Right atrium auricular region (tissue), 2 donors: Measurements from ENCODE around the gene TMEM240. TPM values are rescaled to one million over a fixed set of nuclear protein-coding genes. Genes with fewer than 3 reads are reported as not detected.
A peak's percentile ranks its signal among the peaks of the same experiment; 100 is the strongest.
"Not testable (repeated sequence)": the region's sequence is repeated elsewhere in the genome, so short reads cannot be mapped to it uniquely, and the experiment has no call there.

Experiments used
- DNase-seq: peaks from one replicate; pipeline ENCODE4 v3.0.0-alpha.2; 2019; ENCODE audit warnings: low spot score
- H3K27ac ChIP-seq, 2 donors: fragments of 200-600 bp; sonication (generic); 1 replicate in 1 of 2; 2 replicates in 1 of 2; pipeline ENCODE4 v1.5.1; 2016 to 2019
- H3K27me3 ChIP-seq, 2 donors: fragments of 200-600 bp; sonication (generic); one replicate each; pipeline versions ENCODE4 v1.5.1 to v1.6.0; 2017 to 2019
- H3K36me3 ChIP-seq: fragments of 200-600 bp; sonication (generic); one replicate; pipeline ENCODE4 v1.5.1; 2016
- H3K4me1 ChIP-seq, 2 donors: fragments of 200-600 bp; sonication (generic); one replicate each; pipeline versions ENCODE4 v1.5.1 to v1.6.0; 2017 to 2019
- H3K4me3 ChIP-seq, 2 donors: fragments of 200-600 bp; sonication (generic); 1 replicate in 1 of 2; 2 replicates in 1 of 2; pipeline ENCODE4 v1.5.1; 2017 to 2019; ENCODE audit warnings: mild to moderate bottlenecking in 1 of 2, moderate library complexity in 1 of 2
- H3K9me3 ChIP-seq, 2 donors: fragments of 200-600 bp; sonication (generic); one replicate each; pipeline ENCODE4 v1.5.1; 2019
- total RNA-seq, 2 donors: library from RNA; depleted of rRNA; stranded (reverse); fragments of >200 nt; gene quantifications; one replicate each; pipeline ENCODE4 v1.1.0, GENCODE V29; 2016
- TF ChIP-seq, protein P1 (sequence below), 2 donors: fragments of 200-600 bp; sonication (generic); IDR thresholded peaks; one replicate each; pipeline ENCODE4 v1.5.1; 2019; ENCODE audit warnings: antibody characterized with exemption in 2 of 2

The TMEM240 gene
- total RNA-seq, 2 donors from 2014 or later = 1.4 to 2.8 TPM

DNA sequence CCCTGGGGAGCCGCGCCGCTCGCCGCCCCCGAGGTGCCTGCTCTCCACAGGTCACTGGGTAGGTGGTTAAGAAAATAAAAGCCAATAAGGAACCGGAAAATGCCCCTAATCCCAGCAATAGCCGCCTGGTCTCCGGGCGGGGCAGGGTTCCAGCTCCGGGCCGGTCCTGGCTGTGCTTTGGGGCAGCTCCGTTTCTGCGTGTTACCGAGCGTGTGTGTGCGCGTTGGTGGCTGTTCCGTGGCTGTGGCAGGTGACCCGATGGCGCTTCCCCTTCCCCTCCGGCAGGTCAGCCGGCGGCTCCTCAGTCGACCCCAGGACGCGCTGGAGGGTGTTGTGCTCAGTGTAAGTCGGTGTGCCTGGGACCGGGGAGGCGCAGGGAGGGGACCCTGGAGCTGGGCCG, 17.2 kb downstream of the TMEM240 start:
- H3K36me3 ChIP-seq = peaks cover 40% of the 10 kb centered on the region
- not testable (repeated sequence) for H3K9me3 ChIP-seq

DNA sequence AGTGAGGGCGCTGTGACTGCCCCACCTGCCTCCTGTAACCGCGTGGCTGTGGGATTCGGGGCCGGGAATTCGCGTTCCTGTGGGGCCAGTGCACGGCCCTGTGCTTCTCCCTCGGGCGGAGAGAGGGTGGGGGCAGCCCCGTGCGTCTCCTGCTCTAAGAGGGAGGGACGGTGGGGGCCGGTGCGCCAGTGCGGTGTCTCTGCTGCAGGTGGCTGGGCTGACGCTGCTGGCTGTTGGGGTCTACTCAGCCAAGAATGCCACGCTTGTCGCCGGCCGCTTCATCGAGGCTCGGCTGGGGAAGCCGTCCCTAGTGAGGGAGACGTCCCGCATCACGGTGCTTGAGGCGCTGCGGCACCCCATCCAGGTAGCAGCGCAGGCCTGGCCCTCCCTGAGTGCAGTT, 17.9 kb downstream of the TMEM240 start:
- H3K4me1 ChIP-seq, H3K27ac ChIP-seq, H3K27me3 ChIP-seq, H3K9me3 ChIP-seq, DNase-seq, H3K4me3 ChIP-seq: not testable (repeated sequence)
- peaks cover 40% of the 10 kb centered on the region for H3K36me3 ChIP-seq

More for the DNA sequence above, 17.2 kb downstream of the TMEM240 start:
- not testable (repeated sequence) for H3K4me3 ChIP-seq, H3K4me1 ChIP-seq, H3K27ac ChIP-seq, H3K27me3 ChIP-seq, DNase-seq

DNA sequence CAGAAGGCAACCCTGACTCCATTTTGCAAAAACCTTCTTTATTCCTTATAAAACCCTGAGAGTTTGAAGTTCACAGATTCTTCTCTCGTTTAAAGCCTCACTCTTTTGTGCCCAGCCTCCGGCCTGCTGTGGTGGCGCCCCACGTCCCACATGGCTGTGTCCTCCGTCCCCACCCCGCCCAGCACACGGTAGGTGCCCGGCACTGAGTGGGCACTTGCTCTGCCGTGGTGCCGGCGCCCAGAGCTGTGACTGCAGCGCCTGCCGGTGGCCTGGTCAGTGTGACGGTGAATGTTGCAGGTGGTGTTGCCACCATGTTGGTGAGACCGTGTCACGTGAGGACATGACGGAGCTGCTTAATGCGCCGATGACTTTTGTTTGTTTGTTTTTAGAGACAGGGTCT, 19.1 kb downstream of the TMEM240 start:
- Histone ChIP-seq H3K36me3 (peaks cover 39% of the 10 kb centered on the region), H3K27ac (no peak overlapping the region), H3K4me3 (no peak overlapping the region), H3K9me3 (no peaks in the 10 kb centered on the region), H3K4me1 (no peaks in the 10 kb centered on the region), H3K27me3 (no peaks in the 10 kb centered on the region)
- DNase-seq = no peak
- TF ChIP-seq, protein P1, sequence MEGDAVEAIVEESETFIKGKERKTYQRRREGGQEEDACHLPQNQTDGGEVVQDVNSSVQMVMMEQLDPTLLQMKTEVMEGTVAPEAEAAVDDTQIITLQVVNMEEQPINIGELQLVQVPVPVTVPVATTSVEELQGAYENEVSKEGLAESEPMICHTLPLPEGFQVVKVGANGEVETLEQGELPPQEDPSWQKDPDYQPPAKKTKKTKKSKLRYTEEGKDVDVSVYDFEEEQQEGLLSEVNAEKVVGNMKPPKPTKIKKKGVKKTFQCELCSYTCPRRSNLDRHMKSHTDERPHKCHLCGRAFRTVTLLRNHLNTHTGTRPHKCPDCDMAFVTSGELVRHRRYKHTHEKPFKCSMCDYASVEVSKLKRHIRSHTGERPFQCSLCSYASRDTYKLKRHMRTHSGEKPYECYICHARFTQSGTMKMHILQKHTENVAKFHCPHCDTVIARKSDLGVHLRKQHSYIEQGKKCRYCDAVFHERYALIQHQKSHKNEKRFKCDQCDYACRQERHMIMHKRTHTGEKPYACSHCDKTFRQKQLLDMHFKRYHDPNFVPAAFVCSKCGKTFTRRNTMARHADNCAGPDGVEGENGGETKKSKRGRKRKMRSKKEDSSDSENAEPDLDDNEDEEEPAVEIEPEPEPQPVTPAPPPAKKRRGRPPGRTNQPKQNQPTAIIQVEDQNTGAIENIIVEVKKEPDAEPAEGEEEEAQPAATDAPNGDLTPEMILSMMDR (IDR thresholded peaks at IDR 0.05) = no peak

DNA sequence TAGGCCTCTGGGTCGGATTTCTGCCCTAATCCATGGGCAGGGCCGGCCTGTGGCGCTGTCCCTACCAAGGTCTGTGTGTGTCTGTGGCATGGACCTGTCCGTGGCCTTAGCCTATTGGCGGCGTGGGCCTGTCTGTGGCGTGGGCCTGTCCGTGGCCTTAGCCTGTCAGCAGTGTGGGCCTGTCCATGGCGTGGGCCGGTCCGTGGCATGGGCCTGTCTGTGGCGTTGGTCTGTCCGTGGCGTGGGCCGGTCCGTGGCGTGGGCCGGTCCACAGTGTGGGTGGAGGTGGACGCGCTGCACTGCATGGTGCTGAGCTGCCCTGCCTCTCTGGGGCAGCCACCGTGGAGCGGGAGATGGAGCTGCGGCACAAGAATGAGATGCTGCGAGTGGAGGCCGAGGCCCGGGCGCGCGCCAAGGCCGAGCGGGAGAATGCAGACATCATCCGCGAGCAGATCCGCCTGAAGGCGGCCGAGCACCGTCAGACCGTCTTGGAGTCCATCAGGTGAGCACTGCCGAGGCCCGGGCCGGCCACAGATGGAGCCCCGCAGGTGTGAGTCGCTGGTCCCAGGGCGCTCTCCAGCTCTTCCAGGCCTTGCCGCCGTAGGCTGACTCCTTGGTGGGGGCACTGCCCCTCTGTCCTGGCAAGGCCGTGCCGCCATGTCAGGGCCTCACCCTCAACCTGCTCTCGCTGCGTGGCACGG, 20.5 kb downstream of the TMEM240 start:
- not testable (repeated sequence) for H3K27ac ChIP-seq, H3K27me3 ChIP-seq, H3K4me1 ChIP-seq, H3K4me3 ChIP-seq, H3K9me3 ChIP-seq, DNase-seq
- H3K36me3 ChIP-seq = peaks cover 30% of the 10 kb centered on the region

DNA sequence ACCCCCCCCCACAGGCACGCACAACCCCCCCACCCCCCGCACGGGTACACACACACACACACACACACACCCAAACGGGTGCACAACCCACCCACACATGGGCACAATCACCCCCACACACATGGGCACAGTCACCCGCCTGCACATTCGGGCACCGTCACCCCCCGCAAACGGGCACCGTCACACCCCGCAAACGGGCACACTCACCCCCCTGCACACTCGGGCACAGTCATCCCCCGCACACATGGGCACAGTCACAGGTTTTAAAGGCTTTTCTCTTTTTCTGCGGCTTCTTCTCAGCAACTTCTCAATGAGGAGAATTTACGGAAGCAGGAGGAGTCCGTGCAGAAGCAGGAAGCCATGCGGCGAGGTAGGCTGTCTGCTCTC, 21.8 kb downstream of the TMEM240 start:
- H3K9me3 ChIP-seq, H3K4me3 ChIP-seq, H3K27me3 ChIP-seq, H3K27ac ChIP-seq, H3K4me1 ChIP-seq, DNase-seq: not testable (repeated sequence)
- H3K36me3 ChIP-seq = peaks cover 26% of the 10 kb centered on the region

DNA sequence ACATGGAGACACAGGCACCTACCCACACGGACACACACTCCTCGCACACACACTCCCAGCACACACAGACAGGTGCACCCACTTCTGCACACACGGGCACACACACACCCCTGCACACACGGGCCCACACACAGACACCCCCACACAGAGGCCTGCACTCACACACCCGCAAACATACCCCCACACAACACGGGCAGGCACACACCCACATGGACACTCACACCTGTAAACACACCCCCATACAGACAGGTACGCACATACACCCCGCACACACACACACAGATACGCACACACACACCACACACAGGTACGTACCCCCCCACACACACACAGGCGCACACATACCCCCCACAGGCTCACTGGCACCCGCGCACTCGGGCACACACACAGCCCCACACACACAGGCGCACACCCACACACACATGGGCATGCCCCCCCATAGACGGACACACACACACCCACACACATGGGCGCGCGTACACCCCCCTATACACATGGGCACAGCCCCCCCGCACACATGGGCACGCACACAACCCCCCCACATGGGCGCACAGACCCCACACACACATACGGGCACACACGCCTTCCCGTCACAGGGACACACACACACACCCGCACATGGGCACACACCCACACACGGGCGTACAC, 22.3 kb downstream of the TMEM240 start:
- Histone ChIP-seq H3K4me1 (no peaks in the 10 kb centered on the region), H3K9me3 (no peaks in the 10 kb centered on the region), H3K27me3 (no peaks in the 10 kb centered on the region), H3K27ac (no peak overlapping the region), H3K36me3 (peaks cover 21% of the 10 kb centered on the region), H3K4me3 (no peak overlapping the region)
- DNase-seq = no peak
- TF ChIP-seq, protein P1 (IDR thresholded peaks at IDR 0.05) = no peak

DNA sequence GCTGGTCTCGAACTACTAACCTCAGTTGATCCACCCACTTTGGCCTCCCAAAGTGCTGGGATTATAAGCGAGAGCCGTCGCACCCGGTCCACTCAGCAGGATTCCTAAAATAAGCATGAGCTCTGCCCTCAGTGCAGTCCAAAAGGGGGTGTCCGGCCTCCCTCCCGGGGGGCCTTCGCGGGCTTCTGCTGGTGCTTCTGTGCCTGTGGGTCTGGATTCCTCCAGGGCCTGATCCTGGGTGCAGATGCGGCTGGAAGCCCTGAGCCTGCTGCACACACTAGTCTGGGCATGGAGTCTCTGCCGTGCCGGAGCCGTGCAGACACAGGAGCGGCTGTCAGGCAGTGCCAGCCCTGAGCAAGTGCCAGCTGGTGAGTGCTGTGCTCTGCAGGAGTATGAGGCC, 23.5 kb downstream of the TMEM240 start:
- H3K36me3 ChIP-seq = peaks cover 20% of the 10 kb centered on the region
- H3K27me3 ChIP-seq, H3K27ac ChIP-seq, H3K9me3 ChIP-seq, H3K4me3 ChIP-seq, DNase-seq, H3K4me1 ChIP-seq: not testable (repeated sequence)

DNA sequence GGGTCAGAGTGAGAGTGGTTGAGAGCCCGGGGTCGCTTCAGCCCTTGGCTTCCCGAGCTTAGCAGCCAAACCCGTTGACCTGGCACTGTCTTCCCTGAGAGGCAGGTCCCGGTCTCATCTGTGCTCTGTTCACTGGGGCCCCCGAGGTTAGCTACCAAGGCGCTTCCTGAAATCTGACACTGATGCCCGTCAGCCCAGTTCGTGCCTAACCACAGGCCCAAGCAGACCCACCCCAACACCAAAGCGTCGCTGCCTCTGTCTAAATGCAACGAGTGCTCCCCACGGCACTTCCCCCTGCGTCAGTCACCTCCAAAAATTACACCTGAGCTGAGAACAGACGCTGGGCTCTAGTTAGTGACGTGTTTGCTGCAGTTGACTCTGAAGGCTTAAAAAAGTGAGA, 26.0 kb downstream of the TMEM240 start:
- DNase-seq, H3K36me3 ChIP-seq, H3K27me3 ChIP-seq: not testable (repeated sequence)

DNA sequence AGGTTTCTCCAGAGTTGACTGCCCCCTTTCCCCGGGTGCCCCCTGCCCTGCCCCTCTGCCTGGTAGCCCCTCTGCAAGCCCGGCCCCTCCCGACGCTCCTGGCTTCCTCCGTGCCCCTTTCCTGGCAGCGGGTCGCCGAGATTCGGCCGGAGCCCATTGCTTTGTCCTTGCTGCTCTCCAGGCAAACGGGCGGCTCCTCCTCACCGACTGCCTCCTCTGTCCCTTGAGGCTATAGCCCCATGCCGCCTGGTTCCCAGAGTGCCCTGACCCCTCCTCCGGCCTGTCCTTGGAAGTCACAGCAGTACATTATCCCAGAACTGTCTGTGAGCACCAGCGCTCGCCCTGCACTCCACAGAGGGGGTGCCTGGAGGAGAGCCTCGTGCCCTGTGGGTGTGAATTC, 26.7 kb downstream of the TMEM240 start:
- H3K4me3 ChIP-seq, H3K9me3 ChIP-seq, H3K27me3 ChIP-seq, H3K36me3 ChIP-seq, H3K27ac ChIP-seq, DNase-seq: not testable (repeated sequence)
- H3K4me1 ChIP-seq = peaks cover 0 to 12% of the 10 kb centered on the region in 2 donors

More for the DNA sequence above, 26.0 kb downstream of the TMEM240 start:
- not testable (repeated sequence) for H3K9me3 ChIP-seq, H3K27ac ChIP-seq, H3K4me3 ChIP-seq
- peaks cover 0 to 12% of the 10 kb centered on the region in 2 donors for H3K4me1 ChIP-seq

DNA sequence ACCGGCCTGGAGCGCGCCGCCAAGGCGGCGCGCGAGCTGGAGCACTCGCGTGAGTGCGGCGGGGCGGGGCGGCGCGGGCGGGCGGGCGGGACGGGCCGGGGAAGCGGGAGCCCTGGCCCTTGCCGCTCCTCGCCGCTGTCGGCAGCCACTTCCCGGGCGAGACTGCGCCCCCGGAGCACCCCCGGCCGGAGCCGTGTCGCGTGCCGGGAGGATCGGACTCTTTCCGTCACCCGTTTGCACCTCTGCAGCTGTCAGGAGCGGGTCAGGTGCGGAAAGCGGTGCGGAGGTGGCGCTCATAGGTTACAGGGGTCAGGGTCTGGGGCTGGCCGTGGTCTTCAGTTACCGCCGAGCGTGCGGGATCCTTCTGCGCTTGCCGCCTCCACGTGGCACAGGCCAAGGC, 28.0 kb downstream of the TMEM240 start:
- H3K4me3 ChIP-seq = peak overlapping the region; percentile 94 to 95
- not testable (repeated sequence) for DNase-seq, H3K36me3 ChIP-seq, H3K27me3 ChIP-seq, H3K9me3 ChIP-seq
- H3K4me1 ChIP-seq = peaks cover 0 to 12% of the 10 kb centered on the region in 2 donors
- peak overlapping the region; percentile 90 to 94 for H3K27ac ChIP-seq
